Esophagus squamous epithelium (tissue), 5 donors: ENCODE data around the gene UGT1A9. TPM values are rescaled to one million over a fixed set of nuclear protein-coding genes. Genes with fewer than 3 reads are reported as not detected.

Experiments
- DNase-seq: peaks from one replicate; lab custom pipeline; 2025; lab: John Stamatoyannopoulos, UW
- H3K27ac ChIP-seq, 4 donors: fragments of 200-600 bp; sonication (generic); one replicate each; pipeline ENCODE4 v1.5.1; 2016 to 2019; ENCODE audit warnings: mild to moderate bottlenecking in 1 of 4
- H3K27me3 ChIP-seq, 4 donors: fragments of 200-600 bp; sonication (generic); 1 replicate in 3 of 4; 2 replicates in 1 of 4; pipeline versions ENCODE4 v1.5.1 to v1.6.0; 2017 to 2021; ENCODE audit warnings: antibody characterized with exemption in 1 of 4
- H3K36me3 ChIP-seq, 3 donors: fragments of 200-600 bp; sonication (generic); one replicate each; pipeline ENCODE4 v1.5.1; 2016 to 2019
- H3K4me1 ChIP-seq, 3 donors: fragments of 200-600 bp; sonication (generic); one replicate each; pipeline ENCODE4 v1.5.1; 2017 to 2019
- H3K4me3 ChIP-seq, 4 donors: fragments of 200-600 bp; sonication (generic); 1 replicate in 3 of 4; 2 replicates in 1 of 4; pipeline ENCODE4 v1.5.1; 2016 to 2019; ENCODE audit warnings: mild to moderate bottlenecking in 2 of 4, moderate library complexity in 1 of 4
- H3K9me3 ChIP-seq, 3 donors: fragments of 200-600 bp; sonication (generic); one replicate each; pipeline ENCODE4 v1.5.1; 2016 to 2019
- POLR2A ChIP-seq, 4 donors: fragments of 450-650 bp; IDR thresholded peaks; one replicate each; pipeline ENCODE4 v1.6.1; 2017; ENCODE audit warnings: antibody characterized with exemption in 4 of 4, mild to moderate bottlenecking in 4 of 4, moderate library complexity in 3 of 4
- WGBS, 2 donors: methylation state at CpG; one replicate each; pipeline ENCODE4 v1.1.5; 2018; 5-methylcytosine and 5-hydroxymethylcytosine counted together
- intact Hi-C: fragments of 100-400 bp; cut with DNase I; formaldehyde crosslinking; loops from one replicate; pipeline ENCODE4 v1.15.0; 2022
- total RNA-seq, 4 donors: library from RNA; depleted of rRNA; stranded (reverse); fragments of >200 nt; gene quantifications; one replicate each; pipeline ENCODE4 v1.1.0, GENCODE V29; 2016
- TF ChIP-seq, protein P1 (sequence below), 6 experiments: fragments of 450-650 bp in 4 of 6; fragments of 200-600 bp in 2 of 6; sonication (generic) in 2 of 6; IDR thresholded peaks; one replicate each; pipeline ENCODE4 v1.5.1; 2016 to 2019; ENCODE audit warnings: antibody characterized with exemption in 6 of 6, mild to moderate bottlenecking in 4 of 6, moderate library complexity in 4 of 6
- donor health status: DM: yes; HTN: yes; CAD: no.

UGT1A9 gene
- total RNA-seq, 4 donors from 2014 or later, result 0.49 to 1.7 (median 1.2) TPM

DNA sequence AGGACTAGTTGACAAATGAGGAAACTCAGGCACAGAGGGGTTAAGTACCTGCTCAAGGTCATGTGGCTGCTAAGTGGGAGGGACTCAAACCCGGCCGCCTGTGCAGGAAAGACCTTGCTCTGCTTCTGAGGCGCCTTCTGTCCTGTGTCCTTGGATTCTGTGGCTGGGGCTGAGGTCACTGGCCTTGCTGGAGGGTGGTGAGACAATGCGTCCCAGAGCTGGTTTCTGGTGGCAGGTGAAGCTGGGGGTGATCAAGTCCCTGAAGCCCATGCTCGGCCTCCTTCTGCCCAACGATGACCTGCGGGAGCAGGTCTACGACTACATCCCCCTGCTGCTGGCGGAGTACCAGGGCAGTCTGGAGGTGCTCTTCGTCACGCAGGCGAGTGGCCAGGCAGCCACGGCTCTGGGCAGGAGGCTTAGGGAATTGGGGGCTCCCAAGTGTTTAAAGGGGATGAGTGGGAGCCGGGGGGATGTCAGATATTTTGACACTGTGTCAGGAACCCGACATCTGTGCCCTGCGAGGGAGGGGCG is 122.5 kb downstream of the UGT1A9 start:
- WGBS, 2 donors, result 84 to 100% methylated on average over 1 to 9 of the region's 17 CpGs

DNA sequence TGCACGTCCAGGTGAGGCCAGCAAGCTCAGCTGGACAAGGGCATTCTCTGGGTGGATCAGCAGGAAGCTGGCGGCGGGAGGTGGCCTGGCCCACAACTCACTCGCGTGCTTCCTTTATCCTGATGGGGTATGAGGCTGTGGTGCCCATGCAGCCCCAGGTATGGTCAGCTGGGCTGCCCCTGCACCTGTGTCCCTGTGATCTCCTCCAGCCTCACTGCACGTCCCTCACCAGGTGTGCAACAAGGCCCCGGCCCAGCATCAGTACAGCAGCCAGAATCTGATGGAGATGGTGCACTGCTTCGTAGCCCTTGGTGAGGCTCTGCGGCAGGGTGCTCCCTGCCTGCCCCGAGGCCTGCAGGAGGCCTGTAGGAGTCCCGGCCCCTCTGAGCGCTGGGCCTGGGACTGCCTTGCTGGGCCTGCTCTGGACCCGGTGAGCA is 124.1 kb downstream of the UGT1A9 start:
- Histone ChIP-seq H3K36me3 (no peaks in the 10 kb centered on the region), H3K27me3 (no peaks in the 10 kb centered on the region), H3K4me1 (no peaks in the 10 kb centered on the region), H3K27ac (no peak overlapping the region), H3K9me3 (no peaks in the 10 kb centered on the region), H3K4me3 (no peak overlapping the region)
- 89% methylated on average over 6 of the region's 13 CpGs; no CpG with 5 or more reads in 1 of the 2 donors for WGBS, 2 donors
- intact Hi-C loops, result no loop called here
- no peak for TF ChIP-seq POLR2A (IDR thresholded peaks at IDR 0.05)
- TF ChIP-seq, protein P1, sequence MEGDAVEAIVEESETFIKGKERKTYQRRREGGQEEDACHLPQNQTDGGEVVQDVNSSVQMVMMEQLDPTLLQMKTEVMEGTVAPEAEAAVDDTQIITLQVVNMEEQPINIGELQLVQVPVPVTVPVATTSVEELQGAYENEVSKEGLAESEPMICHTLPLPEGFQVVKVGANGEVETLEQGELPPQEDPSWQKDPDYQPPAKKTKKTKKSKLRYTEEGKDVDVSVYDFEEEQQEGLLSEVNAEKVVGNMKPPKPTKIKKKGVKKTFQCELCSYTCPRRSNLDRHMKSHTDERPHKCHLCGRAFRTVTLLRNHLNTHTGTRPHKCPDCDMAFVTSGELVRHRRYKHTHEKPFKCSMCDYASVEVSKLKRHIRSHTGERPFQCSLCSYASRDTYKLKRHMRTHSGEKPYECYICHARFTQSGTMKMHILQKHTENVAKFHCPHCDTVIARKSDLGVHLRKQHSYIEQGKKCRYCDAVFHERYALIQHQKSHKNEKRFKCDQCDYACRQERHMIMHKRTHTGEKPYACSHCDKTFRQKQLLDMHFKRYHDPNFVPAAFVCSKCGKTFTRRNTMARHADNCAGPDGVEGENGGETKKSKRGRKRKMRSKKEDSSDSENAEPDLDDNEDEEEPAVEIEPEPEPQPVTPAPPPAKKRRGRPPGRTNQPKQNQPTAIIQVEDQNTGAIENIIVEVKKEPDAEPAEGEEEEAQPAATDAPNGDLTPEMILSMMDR (IDR thresholded peaks at IDR 0.05), result no peak
- no peak for DNase-seq

More for the DNA sequence above, 122.5 kb downstream of the UGT1A9 start:
- no peak for DNase-seq
- Histone ChIP-seq H3K9me3 (no peaks in the 10 kb centered on the region), H3K27me3 (no peaks in the 10 kb centered on the region), H3K4me3 (no peak overlapping the region), H3K36me3 (no peaks in the 10 kb centered on the region), H3K27ac (no peak overlapping the region), H3K4me1 (no peaks in the 10 kb centered on the region)
- TF ChIP-seq, protein P1 (IDR thresholded peaks at IDR 0.05), result no peak
- no peak for TF ChIP-seq POLR2A (IDR thresholded peaks at IDR 0.05)
- intact Hi-C loops, result no loop called here

DNA sequence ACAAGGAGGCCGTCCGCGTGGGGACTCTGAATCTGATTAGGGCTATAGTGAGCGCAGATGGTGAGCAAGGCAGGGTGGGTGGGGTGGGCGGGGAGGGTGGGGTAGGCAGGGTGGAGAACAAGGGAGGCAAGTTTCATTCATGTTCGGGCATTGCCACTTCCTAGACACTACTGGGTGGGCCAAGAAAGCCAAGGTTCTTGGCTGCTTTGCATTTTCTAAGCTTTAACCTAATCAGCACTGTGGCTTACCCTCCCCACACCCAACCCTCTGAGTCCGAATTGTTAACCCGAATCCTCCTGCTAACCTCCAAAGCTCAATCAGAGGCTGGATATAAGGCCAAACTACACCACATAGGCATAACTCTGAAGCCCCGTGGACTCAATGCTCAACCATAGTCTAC is 124.6 kb downstream of the UGT1A9 start:
- Histone ChIP-seq H3K4me3 (no peak overlapping the region), H3K4me1 (no peaks in the 10 kb centered on the region), H3K27ac (no peak overlapping the region), H3K27me3 (no peaks in the 10 kb centered on the region), H3K36me3 (no peaks in the 10 kb centered on the region), H3K9me3 (no peaks in the 10 kb centered on the region)
- no peak for TF ChIP-seq POLR2A (IDR thresholded peaks at IDR 0.05)
- WGBS, 2 donors, result 62 to 74% methylated on average over 6 to 9 of the region's 9 CpGs
- intact Hi-C loops, result no loop called here
- DNase-seq, result no peak

DNA sequence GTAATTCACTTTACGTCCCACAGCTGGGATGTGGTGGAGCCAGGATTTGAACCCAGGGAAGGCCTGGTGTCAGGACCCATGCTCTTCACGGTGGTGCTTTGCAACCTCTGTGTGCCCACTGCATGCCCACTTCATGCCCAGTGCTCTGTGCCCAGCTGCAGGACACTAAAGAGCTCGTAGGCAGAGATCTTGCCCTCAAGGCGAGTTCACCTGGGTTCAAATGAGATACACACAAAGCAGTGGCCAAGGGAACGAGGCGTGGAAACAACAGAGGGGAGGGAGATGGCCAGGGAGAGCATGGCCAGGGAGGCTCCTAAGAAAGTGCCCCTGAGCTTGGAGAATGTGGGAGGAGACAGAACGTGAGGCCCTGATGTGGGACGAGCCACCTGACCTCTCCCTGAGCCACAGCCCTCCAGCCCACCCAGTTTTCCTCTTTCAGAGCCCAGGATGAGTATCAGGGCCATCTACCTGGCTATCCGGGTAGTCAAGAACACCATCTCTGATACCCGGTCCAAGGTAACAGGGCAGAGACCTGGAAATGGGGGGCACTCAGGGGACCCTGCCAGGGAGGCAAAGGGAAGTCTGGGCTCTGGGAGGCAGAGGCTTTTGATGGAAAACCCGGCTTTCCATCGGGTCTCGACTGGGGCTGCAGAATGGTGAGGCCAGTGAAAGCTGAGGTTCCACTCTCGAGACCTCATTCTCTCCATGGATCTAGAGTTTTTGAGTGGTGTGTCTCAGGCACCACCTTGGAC is 126.8 kb downstream of the UGT1A9 start:
- WGBS, 2 donors, result 74 to 82% methylated on average over 6 to 7 of the region's 14 CpGs
- TF ChIP-seq POLR2A (IDR thresholded peaks at IDR 0.05), result no peak
- TF ChIP-seq, protein P1 (IDR thresholded peaks at IDR 0.05), result no peak
- no peak for DNase-seq
- H3K36me3 ChIP-seq, result no peaks in the 10 kb centered on the region
- H3K9me3 ChIP-seq, result no peaks in the 10 kb centered on the region
- intact Hi-C loops, result no loop called here
- H3K27me3 ChIP-seq, result peaks cover 0 to 10% (median 0%) of the 10 kb centered on the region in 4 donors
- no peaks in the 10 kb centered on the region for H3K4me1 ChIP-seq
- no peak overlapping the region for H3K4me3 ChIP-seq
- no peak overlapping the region for H3K27ac ChIP-seq

DNA sequence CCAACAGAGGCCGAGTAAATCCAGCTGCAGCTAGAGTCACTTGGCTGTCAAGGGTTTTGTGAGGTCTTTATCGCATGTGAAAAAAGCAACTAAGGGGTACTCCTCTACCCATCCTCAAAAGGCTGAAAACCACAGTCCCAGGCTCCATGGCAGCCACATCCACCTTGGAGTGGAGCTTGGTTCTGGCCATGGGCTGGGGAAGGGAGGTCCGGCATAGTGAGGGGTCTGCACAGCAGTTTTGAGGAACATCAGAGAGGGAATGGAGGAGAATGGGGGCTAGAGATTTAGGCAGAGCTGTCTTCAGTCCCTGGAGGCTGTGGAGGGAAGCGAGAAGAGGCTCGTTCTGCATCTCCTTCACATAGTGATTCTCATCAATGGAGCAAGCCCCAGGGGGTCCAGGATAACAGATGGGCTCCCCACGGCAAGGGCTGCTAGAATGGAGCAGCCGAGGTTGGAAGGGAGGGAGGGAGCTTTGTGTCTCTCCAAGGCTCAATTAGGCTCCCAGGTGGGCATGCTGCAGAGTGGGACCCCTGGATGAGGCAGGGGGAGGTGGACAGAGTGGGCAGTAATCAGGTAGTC is 127.5 kb downstream of the UGT1A9 start:
- Histone ChIP-seq H3K27me3 (peaks cover 0 to 15% (median 0%) of the 10 kb centered on the region in 4 donors), H3K9me3 (no peaks in the 10 kb centered on the region), H3K36me3 (no peaks in the 10 kb centered on the region), H3K4me3 (no peak overlapping the region), H3K27ac (no peak overlapping the region), H3K4me1 (no peaks in the 10 kb centered on the region)
- no peak for TF ChIP-seq POLR2A (IDR thresholded peaks at IDR 0.05)
- TF ChIP-seq, protein P1 (IDR thresholded peaks at IDR 0.05), result no peak
- intact Hi-C loops, result no loop called here
- 64 to 70% methylated on average over 7 of the region's 7 CpGs for WGBS, 2 donors
- no peak for DNase-seq
